SU-DHL-6 (cell line): ENCODE data around the gene ATP2B2.

Experiments used
- EZH2phosphoT487 ChIP-seq: fragments of 200-600 bp; sonication (generic), shearing (Covaris generic); conservative IDR thresholded peaks from 2 replicates; pipeline ENCODE4 v1.6.1; 2018; ENCODE audit warnings: mild to moderate bottlenecking, antibody characterized with exemption, low read length, moderate library complexity, mixed read lengths
- TF ChIP-seq, protein P1 (sequence below): fragments of 200-600 bp; sonication (generic); IDR thresholded peaks from one replicate; pipeline ENCODE4 v1.5.1; 2017; ENCODE audit warnings: antibody characterized with exemption, mild to moderate bottlenecking, low read length, moderate library complexity; ENCODE audit not compliant: insufficient read depth, poor library complexity, severe bottlenecking

DNA sequence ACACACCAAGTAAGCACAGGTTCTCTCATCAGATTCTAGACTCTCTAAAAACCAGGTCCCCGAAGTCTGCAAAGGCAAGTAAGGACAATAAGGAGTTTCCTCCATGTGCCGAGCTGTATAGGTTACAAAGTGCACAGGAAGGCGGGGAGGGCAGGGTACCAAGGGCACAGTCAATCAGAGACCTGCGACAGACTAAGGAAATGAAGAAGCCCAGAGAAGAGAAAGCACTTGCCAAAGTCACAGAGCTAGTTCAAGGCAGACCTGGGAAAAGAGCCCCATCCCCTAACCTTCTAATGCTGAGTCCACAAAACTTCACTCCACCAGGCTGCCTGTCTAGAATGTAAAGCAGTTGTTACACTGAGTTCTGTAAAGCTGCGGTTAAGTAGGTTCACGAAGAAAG lies 186.1 kb downstream of the ATP2B2 start:
- TF ChIP-seq EZH2phosphoT487 = no peak
- TF ChIP-seq, protein P1, sequence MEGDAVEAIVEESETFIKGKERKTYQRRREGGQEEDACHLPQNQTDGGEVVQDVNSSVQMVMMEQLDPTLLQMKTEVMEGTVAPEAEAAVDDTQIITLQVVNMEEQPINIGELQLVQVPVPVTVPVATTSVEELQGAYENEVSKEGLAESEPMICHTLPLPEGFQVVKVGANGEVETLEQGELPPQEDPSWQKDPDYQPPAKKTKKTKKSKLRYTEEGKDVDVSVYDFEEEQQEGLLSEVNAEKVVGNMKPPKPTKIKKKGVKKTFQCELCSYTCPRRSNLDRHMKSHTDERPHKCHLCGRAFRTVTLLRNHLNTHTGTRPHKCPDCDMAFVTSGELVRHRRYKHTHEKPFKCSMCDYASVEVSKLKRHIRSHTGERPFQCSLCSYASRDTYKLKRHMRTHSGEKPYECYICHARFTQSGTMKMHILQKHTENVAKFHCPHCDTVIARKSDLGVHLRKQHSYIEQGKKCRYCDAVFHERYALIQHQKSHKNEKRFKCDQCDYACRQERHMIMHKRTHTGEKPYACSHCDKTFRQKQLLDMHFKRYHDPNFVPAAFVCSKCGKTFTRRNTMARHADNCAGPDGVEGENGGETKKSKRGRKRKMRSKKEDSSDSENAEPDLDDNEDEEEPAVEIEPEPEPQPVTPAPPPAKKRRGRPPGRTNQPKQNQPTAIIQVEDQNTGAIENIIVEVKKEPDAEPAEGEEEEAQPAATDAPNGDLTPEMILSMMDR = no peak
